GM19395 (cell line): ENCODE data around the gene SF3B2.
"Not testable (repeated sequence)": the region's sequence is repeated elsewhere in the genome, so short reads cannot be mapped to it uniquely, and the experiment has no call there.

Experiments used
- ATAC-seq: cut with Tn5 transposase; IDR thresholded peaks from one replicate; pipeline ENCODE4 v1.9.1; 2021; ENCODE audit warnings: mild to moderate bottlenecking, moderate library complexity; ENCODE audit not compliant: unreplicated experiment

SF3B2 gene

DNA sequence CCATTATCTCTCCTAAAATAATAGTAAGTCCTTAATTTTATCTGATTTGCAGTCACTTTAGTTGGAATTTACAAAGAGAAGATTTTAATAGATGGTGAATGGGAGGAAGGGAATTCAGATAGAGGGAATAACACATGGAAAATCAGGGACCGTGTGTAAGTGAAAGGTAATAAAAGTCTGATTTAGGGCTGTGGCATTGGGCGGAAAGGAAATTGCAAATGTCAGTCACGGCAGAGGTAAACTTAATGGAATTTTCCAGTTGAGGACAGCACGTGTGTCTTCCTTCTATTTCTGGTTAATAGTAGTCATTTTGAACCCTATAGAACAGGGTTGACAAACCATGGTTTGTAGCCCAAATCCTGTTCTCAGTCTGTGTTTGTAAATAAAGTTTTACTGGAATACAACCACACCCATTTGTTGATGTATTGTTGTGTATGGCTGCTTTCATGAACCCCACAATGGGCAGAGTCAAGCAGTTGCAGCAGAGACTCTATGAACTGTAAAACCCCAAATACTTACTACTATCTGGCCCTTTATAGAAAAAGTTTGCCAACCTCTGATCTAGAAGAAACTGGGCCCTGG, 52.0 kb downstream of the SF3B2 start:
- ATAC-seq, result no peak

DNA sequence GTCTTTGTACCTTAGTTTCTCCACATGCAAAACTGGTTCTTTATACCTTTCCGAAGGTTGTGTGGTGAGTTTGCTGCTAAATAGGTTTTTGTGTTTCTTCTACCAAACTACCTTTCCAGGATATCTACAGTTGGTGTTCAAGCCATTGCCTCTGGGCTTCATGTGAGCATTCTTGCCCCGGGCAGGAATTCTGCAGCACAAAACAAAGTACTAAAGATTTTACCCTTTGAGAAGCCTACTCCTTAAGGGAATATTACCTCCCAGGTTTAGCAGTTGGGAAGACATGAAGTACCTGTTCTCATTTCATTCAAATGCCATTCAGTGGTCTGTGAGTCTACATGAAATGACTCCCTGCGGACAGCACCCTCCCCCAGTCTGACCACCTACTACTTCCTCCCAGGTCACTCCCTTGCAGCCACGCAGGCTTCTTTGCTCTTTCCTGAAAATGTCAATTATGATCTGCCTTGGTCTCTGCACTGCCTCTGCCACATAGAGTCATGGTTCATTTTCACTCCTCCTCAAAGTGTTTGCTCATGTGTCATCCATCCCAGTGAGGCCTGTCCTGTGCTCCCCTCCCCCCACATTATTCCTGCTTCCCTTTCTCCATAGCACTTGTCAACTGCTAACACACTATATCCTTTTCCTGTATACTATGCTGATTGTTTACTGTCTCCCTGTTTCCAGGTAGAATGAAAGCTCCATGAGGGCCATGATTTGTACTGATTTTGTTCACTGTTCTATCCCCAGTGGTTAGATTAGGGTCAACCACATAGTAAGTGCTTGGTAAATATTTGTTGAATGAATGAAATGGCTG, 54.8 kb downstream of the SF3B2 start:
- ATAC-seq, result no peak

DNA sequence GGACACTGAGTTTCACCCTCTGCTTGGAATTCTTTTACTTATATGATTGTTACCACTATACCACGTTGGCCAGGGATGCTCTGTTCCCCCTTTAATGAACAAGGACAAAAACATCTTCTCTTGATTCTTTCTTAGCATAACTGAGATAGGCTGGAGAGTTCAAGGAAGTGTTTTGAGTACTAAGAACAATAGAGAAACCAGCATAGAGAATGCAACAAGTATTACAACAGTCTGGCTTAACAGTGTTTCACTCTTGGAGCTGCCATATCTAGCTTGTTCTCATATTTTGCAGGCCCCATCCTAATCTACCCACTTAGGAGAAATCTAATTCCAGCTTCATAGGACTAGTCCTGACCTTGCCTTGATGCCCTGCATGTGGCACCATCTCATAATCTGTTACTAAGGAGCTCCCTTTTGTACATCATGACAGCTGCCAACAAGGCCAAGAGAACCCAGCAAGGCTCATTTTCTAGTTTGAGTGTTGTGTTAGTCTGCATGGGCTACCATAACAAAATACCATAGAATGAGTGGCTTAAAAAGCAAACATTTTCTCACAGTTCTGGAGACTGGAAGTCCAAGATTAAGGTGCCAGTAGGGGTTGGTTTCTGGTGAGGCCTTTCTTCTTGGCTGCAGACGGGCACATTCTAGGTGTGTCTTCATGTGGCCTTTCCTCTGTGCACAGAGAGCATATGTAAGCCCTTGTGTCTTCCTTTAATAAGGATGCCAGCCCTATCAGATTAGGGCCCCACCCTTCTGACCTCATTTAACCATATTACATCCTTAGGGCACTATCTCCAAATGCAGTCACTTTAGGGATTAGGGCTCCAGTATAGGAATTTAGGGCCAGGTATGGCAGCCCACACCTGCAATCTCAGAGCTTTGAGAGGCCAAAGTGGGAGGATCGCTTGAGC, 55.7 kb downstream of the SF3B2 start:
- no peak for ATAC-seq

DNA sequence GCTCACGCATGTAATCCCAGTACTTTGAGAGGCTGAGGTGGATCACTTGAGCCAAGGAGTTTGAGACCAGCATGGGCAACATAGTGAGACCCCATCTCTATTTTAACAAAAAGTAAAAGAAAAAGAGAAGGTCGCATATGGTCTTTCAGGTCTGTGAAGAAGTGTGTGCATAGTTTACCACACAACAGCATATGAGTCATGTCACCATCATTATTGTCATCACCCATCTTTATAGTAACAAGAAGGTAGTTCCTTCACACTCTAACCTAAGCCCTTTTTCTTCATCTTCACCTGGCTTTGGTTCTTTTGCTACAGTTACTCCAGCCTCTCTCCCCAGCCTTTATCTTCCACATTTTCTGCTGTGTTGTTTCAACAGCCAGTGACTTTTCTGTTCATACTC, 57.1 kb downstream of the SF3B2 start:
- ATAC-seq, result no peak

DNA sequence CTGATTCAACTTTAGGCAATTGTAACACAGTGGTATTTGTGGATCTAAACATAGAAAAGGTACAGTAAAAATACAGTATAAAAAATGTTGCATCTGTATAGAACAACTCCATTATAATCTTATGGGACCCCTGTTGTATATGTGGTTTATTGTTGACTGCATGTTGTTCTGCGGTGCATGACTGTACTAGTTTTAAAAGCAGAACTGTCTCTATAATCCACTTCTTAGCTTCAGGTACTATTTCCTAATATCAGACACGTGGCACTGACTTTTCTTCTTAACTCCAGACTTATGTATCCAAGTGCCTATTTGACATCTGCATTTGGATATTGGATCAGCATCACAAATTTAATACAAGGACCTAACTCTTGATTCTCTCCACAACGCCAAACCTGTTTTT, 59.0 kb downstream of the SF3B2 start:
- no peak for ATAC-seq

DNA sequence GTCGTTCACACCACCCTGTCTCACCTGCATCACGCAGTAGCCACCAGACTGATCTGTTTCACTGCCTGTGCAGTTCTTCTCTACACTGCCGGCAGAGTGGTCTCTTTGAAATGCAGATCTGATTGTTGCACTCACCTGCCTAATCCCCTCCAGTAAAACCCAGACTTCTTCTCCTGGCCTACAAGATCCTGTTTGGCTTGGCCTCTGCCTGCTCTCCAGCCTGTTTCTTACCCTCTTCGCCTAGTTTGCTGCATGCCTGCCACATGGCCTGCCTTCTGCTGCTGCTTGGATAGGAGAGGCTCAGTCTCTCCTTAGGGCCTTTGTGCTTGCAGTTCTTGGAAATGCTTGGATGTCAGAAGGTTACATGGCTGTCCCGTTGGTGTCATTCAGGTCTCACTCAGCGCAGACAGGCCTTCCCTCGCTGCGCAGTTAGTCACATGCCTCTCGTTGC, 59.9 kb downstream of the SF3B2 start:
- no peak for ATAC-seq

DNA sequence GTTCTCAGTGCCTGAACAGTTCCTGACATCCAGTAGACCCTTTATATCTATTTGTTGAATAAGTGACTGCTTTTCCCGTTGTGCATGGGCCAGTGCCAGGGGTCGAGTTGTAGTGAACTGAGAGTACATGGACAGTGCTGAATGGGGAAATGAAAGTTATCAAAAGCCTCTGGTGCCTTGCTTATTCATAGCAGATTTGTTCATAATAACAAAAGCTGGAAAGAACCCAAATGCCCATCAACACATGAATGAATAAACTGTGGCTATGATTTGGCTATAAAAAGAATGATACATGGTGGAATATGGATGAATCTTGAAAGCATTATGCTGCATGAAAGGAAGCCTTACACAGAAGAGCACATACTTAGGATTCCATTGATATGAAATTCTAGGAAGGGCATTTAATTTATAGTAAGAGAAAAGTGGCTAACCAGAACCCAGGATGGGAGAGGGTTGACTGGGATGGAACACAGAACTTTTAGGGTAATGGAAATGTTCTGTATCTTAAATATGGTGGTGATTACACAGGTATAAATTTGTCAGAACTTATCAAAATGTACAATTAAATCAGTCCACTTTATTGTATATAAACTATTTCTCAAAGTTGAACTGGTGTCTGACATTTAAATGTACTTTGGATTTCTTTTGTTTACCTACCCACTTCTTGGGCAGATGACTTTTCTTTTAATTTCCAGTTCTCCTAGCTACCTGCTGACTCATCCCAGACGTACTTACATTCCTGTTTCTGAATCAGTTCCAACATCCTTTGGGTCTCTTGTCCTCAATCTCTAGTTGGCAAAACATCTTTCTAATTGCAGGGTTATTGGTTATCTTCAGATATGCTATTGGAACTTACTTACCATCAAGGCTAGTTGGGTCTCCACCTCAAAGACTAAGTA, 60.7 kb downstream of the SF3B2 start:
- no peak for ATAC-seq

DNA sequence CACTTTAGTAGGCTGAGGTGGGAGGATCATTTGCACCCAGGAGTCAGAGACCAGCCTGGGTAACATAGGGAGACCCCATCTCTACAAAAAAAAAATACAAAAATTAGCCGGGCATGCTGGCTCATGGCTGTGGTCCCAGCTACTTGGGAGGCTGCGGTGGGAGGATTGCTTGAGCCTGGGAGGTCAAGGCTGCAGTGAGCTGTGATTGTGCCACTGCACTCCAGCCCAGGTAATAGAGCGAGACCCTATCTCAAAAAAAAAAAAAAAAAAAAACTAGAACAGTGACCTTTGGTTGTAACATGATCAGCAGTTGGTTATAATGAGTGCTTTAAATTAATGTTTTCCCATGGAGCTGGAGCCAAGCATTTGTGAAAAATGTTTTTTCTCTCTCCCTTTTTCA, 62.8 kb downstream of the SF3B2 start:
- not testable (repeated sequence) for ATAC-seq

DNA sequence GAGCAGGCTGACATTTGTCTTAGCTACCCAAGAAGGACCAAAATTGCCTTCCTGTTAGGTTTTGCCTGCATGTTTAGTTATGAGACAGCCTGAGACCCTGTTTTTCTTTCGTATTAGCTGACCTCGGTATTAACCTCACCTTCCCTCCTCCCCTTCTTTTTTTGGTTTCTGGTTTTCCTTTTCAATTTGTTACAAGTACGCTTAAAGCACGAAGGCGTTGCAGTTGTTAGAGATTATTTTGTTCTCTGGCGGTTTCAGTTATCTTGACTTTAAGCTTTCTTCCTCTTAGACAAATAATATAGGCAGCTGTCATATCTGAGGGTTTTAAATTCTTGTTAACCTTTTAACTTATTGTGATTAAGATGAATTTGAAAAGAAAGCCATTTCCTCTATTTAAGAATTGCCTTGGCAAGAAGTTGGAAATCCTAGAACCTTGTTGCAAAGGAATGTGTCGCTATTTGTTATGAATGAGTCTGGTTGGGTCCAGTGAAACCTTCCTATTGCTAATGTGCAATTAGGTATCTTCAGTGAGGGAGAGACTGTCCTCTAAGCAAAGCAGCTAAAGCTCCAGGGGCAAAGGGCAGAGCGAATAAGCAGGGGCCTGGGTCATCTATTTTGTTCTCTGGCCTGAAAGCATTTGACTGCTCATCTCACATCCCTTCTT, 63.6 kb downstream of the SF3B2 start:
- ATAC-seq, result peak; percentile 54

DNA sequence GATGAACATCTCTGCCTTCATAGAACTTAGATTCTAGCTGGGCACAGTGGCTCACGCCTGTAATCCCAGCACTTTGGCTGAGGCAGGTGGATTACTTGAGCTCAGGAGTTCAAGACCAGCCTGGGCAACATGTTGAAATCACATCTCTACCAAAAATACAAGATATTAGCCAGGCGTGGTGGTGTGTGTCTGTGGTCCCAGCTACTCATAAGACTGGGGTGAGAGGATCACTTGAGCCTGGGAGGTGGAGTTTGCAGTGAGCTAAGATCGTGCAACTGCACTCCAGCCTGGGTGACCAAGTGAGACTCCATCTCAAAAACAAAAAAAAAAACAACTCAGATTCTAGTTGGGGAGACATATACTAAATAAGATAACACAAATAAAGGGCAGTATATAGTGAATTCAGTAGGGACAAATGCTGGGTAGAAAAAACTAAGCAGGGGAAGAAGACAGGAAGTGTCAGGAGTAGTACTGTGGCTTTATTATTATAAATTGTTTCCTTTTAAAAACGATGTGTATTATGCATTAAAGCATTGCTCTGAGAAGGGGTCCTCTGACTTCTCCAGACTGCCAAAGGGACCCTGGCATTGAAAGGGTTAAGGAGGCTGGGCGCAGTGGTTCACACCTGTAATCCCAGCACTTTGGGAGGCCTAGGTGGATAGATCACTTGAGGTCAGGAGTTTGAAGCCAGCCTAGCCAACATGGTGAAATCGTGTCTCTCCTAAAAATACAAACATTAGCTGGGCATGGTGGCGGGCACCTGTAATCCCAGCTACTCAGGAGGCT, 64.6 kb downstream of the SF3B2 start:
- no peak for ATAC-seq

DNA sequence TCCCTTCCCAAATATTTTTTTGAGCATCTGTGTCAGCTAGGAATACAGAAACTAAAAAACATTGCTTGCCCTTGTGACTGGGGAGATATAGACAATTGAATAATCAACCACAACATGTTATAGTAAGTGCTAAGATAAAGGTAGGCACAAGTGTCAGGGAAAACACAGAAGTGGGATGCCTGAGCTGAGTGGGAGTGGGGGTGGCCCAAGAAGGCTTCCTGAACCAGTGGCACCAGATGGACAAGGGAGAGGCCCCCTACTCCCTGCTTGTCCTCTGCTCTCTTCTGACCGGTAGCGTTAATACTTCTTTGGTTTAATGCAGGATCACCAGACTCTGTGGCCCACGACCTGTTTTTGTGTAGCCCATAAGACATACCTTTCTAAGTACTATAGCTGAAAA, 66.7 kb downstream of the SF3B2 start:
- ATAC-seq, result no peak
